Measurements from ENCODE around the gene CPNE5.

Gene CPNE5

GRCh38 chr6:36818756-36819155, 20.5 kb downstream of the CPNE5 start:
- no peak for DNase-seq
- no peaks in the 10 kb centered on the region for H3K36me3 ChIP-seq (replicated peaks)
- in situ Hi-C loops (cut with HindIII; ENCODE audit: low pct_ligation_motif_present, low sequenced_read_pairs), result no loop called here
- no peak overlapping the region for H3K4me3 ChIP-seq (ENCODE audit: low read depth, low read length)
- H3K27ac ChIP-seq, result no peak overlapping the region
- no peaks in the 10 kb centered on the region for H3K27me3 ChIP-seq (replicated peaks)
- TF ChIP-seq, protein P1, sequence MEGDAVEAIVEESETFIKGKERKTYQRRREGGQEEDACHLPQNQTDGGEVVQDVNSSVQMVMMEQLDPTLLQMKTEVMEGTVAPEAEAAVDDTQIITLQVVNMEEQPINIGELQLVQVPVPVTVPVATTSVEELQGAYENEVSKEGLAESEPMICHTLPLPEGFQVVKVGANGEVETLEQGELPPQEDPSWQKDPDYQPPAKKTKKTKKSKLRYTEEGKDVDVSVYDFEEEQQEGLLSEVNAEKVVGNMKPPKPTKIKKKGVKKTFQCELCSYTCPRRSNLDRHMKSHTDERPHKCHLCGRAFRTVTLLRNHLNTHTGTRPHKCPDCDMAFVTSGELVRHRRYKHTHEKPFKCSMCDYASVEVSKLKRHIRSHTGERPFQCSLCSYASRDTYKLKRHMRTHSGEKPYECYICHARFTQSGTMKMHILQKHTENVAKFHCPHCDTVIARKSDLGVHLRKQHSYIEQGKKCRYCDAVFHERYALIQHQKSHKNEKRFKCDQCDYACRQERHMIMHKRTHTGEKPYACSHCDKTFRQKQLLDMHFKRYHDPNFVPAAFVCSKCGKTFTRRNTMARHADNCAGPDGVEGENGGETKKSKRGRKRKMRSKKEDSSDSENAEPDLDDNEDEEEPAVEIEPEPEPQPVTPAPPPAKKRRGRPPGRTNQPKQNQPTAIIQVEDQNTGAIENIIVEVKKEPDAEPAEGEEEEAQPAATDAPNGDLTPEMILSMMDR (IDR thresholded peaks at IDR 0.05; ENCODE audit: low read depth, low read length, missing control alignments), result no peak

DNA sequence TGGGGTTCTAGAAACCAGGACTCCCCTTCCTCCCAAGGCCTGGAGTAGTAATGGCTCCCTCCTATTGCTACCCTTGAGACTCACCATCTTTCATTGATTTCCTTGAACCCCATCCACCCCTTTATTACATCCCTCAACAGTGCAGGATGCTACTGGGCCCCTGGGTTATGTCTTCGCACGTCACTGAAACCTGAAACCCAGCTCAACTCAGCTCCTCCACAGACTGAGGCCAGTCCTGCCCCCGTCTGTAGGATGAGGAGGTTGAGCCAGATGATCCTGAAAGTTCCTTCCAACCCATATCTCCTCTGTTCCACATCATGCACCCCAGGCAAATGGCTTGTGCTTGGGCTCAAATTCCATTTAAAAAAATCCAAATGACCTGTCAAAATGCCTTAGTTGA, 21.4 kb downstream of the CPNE5 start:
- in situ Hi-C loops (cut with HindIII; ENCODE audit: low pct_ligation_motif_present, low sequenced_read_pairs), result no loop called here
- Histone ChIP-seq H3K36me3 (replicated peaks) (no peaks in the 10 kb centered on the region), H3K4me3 (ENCODE audit: low read depth, low read length) (no peak overlapping the region), H3K27ac (no peak overlapping the region), H3K27me3 (replicated peaks) (no peaks in the 10 kb centered on the region)
- TF ChIP-seq, protein P1 (IDR thresholded peaks at IDR 0.05; ENCODE audit: low read depth, low read length, missing control alignments), result no peak
- no peak for DNase-seq

GRCh38 chr6:36817176-36817817, 21.9 kb downstream of the CPNE5 start:
- in situ Hi-C loops (cut with HindIII; ENCODE audit: low pct_ligation_motif_present, low sequenced_read_pairs), result no loop called here
- Histone ChIP-seq H3K36me3 (replicated peaks) (no peaks in the 10 kb centered on the region), H3K27ac (no peak overlapping the region), H3K27me3 (replicated peaks) (no peaks in the 10 kb centered on the region), H3K4me3 (ENCODE audit: low read depth, low read length) (no peak overlapping the region)
- TF ChIP-seq, protein P1 (IDR thresholded peaks at IDR 0.05; ENCODE audit: low read depth, low read length, missing control alignments), result no peak
- DNase-seq, result no peak

DNA sequence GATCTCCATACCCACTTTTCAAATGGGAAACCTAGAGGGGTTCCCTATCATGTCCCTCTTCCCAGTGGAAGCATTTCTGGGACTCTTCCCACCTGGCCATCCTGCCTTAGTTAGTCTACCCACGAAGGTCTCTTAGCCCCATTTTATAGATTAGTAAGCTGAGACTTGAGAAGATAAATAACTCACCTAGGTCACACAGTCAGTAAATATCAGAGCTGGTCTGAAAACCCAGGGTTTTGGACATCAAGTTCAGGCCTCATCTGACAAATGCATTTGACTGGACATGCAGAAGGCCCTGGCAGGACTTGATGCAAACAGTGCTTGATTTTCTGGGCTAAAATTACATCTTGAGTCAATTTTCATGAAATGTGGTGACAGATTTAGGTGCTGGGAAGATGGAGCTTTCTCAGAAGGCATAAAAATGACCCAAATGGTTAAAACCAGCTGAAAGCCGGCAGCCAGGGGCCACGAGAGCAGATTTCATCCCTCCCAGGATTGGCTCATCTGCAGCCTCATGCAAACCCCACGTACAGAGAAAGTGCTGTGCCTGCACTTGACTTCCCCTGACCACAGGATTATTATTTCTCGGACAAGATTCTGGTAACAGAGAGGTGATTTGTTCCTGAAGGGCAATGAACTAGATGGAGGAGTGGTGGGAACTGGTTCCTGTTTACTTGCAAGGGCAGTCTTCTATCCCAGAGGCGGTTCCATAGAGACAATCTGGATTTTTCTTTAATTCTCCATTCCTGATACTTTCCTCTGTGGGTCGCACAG, 23.1 kb downstream of the CPNE5 start:
- no peaks in the 10 kb centered on the region for H3K36me3 ChIP-seq (replicated peaks)
- in situ Hi-C loops (cut with HindIII; ENCODE audit: low pct_ligation_motif_present, low sequenced_read_pairs), result no loop called here
- no peak overlapping the region for H3K4me3 ChIP-seq (ENCODE audit: low read depth, low read length)
- no peaks in the 10 kb centered on the region for H3K27me3 ChIP-seq (replicated peaks)
- DNase-seq, result no peak
- TF ChIP-seq, protein P1 (IDR thresholded peaks at IDR 0.05; ENCODE audit: low read depth, low read length, missing control alignments), result no peak
- no peak overlapping the region for H3K27ac ChIP-seq

GRCh38 chr6:36814249-36814648, 25.0 kb downstream of the CPNE5 start:
- TF ChIP-seq, protein P1 (IDR thresholded peaks at IDR 0.05; ENCODE audit: low read depth, low read length, missing control alignments), result no peak
- Histone ChIP-seq H3K27ac (no peak overlapping the region), H3K36me3 (replicated peaks) (no peaks in the 10 kb centered on the region), H3K27me3 (replicated peaks) (no peaks in the 10 kb centered on the region), H3K4me3 (ENCODE audit: low read depth, low read length) (no peak overlapping the region)
- no peak for DNase-seq
- in situ Hi-C loops (cut with HindIII; ENCODE audit: low pct_ligation_motif_present, low sequenced_read_pairs), result no loop called here

All from brain microvascular endothelial cell (primary cell).